ENCODE data around the gene PSORS1C2. TPM values are rescaled to one million over a fixed set of nuclear protein-coding genes. Genes with fewer than 3 reads are reported as not detected.

Gene PSORS1C2
- total and polyA plus RNA-seq, 12 donors: not detected

- no peak for DNase-seq
- no peak overlapping the region for H3K27ac ChIP-seq
- no peak for ATAC-seq
- WGBS, 2 donors: 76 to 78% methylated on average over 3 of the region's 3 CpGs
- intact Hi-C loops (cut with DNase I): no loop called here
- H3K4me1 ChIP-seq: peaks cover 0 to 24% (median 15%) of the 10 kb centered on the region in 9 donors
- no peaks in the 10 kb centered on the region for H3K9me3 ChIP-seq
- no peaks in the 10 kb centered on the region for H3K36me3 ChIP-seq
- H3K27me3 ChIP-seq: no peaks in the 10 kb centered on the region
- no peak overlapping the region for H3K4me3 ChIP-seq
- no peak for TF ChIP-seq CTCF (IDR thresholded peaks at IDR 0.05)
These were observed 42.7 kb downstream of the PSORS1C2 start for GRCh38 chr6:31096215-31096614.

- Histone ChIP-seq H3K4me3 (no peak overlapping the region), H3K27me3 (no peaks in the 10 kb centered on the region), H3K4me1 (peaks cover 0 to 24% (median 15%) of the 10 kb centered on the region in 9 donors), H3K9me3 (no peaks in the 10 kb centered on the region), H3K36me3 (no peaks in the 10 kb centered on the region), H3K27ac (peak overlapping the region in 5 of 10 donors; percentile 16 to 73 (median 52))
- ATAC-seq (peak; percentile 11 to 69 (median 50)), DNase-seq (no peak)
- WGBS, 2 donors: 47 to 67% methylated on average over 3 of the region's 3 CpGs
- no peak for TF ChIP-seq CTCF (IDR thresholded peaks at IDR 0.05)
- intact Hi-C loops (cut with DNase I): no loop called here
These were observed 44.4 kb downstream of the PSORS1C2 start for GRCh38 chr6:31094389-31094881.

- Histone ChIP-seq H3K27me3 (no peaks in the 10 kb centered on the region), H3K27ac (peak overlapping the region in 4 of 10 donors; percentile 26 to 52 (median 32)), H3K9me3 (no peaks in the 10 kb centered on the region), H3K4me1 (peaks cover 0 to 24% (median 15%) of the 10 kb centered on the region in 9 donors), H3K36me3 (no peaks in the 10 kb centered on the region), H3K4me3 (no peak overlapping the region)
- intact Hi-C loops (cut with DNase I): no loop called here
- TF ChIP-seq CTCF (IDR thresholded peaks at IDR 0.05): no peak
- 87 to 89% methylated on average over 12 of the region's 12 CpGs for WGBS, 2 donors
- ATAC-seq: peak in 4 of 8 donors; percentile 51 to 75 (median 58)
- DNase-seq: no peak
These were observed 45.9 kb downstream of the PSORS1C2 start for GRCh38 chr6:31092769-31093505.

GRCh38 chr6:31092238-31092637 is 46.6 kb downstream of the PSORS1C2 start:
- DNase-seq: no peak
- Histone ChIP-seq H3K9me3 (no peaks in the 10 kb centered on the region), H3K27ac (peak overlapping the region in 2 of 10 donors; percentile 5 to 26), H3K4me3 (no peak overlapping the region), H3K4me1 (peaks cover 0 to 23% (median 17%) of the 10 kb centered on the region in 9 donors), H3K36me3 (no peaks in the 10 kb centered on the region), H3K27me3 (no peaks in the 10 kb centered on the region)
- 94 to 97% methylated on average over 2 of the region's 2 CpGs for WGBS, 2 donors
- no peak for TF ChIP-seq CTCF (IDR thresholded peaks at IDR 0.05)
- ATAC-seq: no peak
- intact Hi-C loops (cut with DNase I): no loop called here
